ENCODE results near the gene FOXP1.

DNA sequence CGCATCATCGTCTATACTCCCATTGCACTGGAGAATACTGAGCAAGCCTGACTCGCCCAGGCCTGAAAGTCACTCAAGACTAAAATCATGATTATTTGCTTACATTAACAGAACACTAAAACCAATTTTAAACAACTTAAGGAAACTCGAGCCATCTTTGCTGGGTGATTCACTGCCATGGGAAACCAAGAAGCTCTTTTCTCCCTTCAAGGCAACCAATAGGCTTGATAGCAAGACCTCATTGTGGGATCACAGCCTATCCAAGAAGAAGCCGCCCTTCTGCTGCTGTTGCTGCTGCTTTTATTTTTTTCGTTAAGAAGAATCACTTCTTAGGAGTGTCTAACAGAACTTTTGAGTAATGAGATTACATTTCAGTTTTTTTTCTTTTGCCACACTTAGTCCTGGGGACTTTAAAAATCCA lies 479.4 kb downstream of the FOXP1 start:
- TF ChIP-seq, protein P1, sequence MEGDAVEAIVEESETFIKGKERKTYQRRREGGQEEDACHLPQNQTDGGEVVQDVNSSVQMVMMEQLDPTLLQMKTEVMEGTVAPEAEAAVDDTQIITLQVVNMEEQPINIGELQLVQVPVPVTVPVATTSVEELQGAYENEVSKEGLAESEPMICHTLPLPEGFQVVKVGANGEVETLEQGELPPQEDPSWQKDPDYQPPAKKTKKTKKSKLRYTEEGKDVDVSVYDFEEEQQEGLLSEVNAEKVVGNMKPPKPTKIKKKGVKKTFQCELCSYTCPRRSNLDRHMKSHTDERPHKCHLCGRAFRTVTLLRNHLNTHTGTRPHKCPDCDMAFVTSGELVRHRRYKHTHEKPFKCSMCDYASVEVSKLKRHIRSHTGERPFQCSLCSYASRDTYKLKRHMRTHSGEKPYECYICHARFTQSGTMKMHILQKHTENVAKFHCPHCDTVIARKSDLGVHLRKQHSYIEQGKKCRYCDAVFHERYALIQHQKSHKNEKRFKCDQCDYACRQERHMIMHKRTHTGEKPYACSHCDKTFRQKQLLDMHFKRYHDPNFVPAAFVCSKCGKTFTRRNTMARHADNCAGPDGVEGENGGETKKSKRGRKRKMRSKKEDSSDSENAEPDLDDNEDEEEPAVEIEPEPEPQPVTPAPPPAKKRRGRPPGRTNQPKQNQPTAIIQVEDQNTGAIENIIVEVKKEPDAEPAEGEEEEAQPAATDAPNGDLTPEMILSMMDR (IDR thresholded peaks at IDR 0.05) = no peak
- TF ChIP-seq POLR2AphosphoS5 (IDR thresholded peaks at IDR 0.05; ENCODE audit: low read depth, low read length) (no peak), TCF7L2 (IDR thresholded peaks at IDR 0.05; ENCODE audit: low read depth, low read length) (no peak), SIN3A (IDR thresholded peaks at IDR 0.05; ENCODE audit: borderline replicate concordance, insufficient read depth, low read depth, low read length) (no peak)
- TF ChIP-seq, protein P2, sequence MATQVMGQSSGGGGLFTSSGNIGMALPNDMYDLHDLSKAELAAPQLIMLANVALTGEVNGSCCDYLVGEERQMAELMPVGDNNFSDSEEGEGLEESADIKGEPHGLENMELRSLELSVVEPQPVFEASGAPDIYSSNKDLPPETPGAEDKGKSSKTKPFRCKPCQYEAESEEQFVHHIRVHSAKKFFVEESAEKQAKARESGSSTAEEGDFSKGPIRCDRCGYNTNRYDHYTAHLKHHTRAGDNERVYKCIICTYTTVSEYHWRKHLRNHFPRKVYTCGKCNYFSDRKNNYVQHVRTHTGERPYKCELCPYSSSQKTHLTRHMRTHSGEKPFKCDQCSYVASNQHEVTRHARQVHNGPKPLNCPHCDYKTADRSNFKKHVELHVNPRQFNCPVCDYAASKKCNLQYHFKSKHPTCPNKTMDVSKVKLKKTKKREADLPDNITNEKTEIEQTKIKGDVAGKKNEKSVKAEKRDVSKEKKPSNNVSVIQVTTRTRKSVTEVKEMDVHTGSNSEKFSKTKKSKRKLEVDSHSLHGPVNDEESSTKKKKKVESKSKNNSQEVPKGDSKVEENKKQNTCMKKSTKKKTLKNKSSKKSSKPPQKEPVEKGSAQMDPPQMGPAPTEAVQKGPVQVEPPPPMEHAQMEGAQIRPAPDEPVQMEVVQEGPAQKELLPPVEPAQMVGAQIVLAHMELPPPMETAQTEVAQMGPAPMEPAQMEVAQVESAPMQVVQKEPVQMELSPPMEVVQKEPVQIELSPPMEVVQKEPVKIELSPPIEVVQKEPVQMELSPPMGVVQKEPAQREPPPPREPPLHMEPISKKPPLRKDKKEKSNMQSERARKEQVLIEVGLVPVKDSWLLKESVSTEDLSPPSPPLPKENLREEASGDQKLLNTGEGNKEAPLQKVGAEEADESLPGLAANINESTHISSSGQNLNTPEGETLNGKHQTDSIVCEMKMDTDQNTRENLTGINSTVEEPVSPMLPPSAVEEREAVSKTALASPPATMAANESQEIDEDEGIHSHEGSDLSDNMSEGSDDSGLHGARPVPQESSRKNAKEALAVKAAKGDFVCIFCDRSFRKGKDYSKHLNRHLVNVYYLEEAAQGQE (IDR thresholded peaks at IDR 0.05; ENCODE audit: insufficient read depth in 1 of 2, low read depth in 2 of 2, low read length in 1 of 2) = no peak

All from Panc1 (cell line).